Neural cell (in vitro differentiated cells): ENCODE results near the gene ST3GAL2.

Experiments used
- EP300 ChIP-seq: fragments of 450-650 bp; conservative IDR thresholded peaks from 2 replicates; pipeline ENCODE4 v1.6.1; 2014; ENCODE audit warnings: antibody characterized with exemption, mild to moderate bottlenecking, moderate library complexity; ENCODE audit not compliant: poor library complexity, severe bottlenecking
- EZH2 ChIP-seq: fragments of 200-600, 300-800 bp; shearing (Covaris generic), sonication (generic); IDR thresholded peaks from 2 replicates; pipeline ENCODE4 v1.6.1; 2014; ENCODE audit warnings: antibody characterized with exemption, low read length, borderline replicate concordance, mild to moderate bottlenecking; ENCODE audit not compliant: insufficient read depth, poor library complexity, severe bottlenecking
- MXI1 ChIP-seq: fragments of 450-650 bp; conservative IDR thresholded peaks from 2 replicates; pipeline ENCODE4 v1.6.1; 2014; ENCODE audit warnings: antibody characterized with exemption, mild to moderate bottlenecking; ENCODE audit not compliant: poor library complexity, severe bottlenecking
- POLR2AphosphoS5 ChIP-seq: IDR thresholded peaks from 2 replicates; pipeline ENCODE4 v1.6.1; 2012
- RAD21 ChIP-seq: fragments of 450-650 bp; conservative IDR thresholded peaks from 2 replicates; pipeline ENCODE4 v1.6.1; 2014; ENCODE audit warnings: antibody characterized with exemption, mild to moderate bottlenecking, moderate library complexity
- SMC3 ChIP-seq: fragments of 450-650 bp; conservative IDR thresholded peaks from 2 replicates; pipeline ENCODE4 v1.6.1; 2014; ENCODE audit warnings: antibody characterized with exemption, mild to moderate bottlenecking, moderate library complexity; ENCODE audit not compliant: poor library complexity
- TF ChIP-seq, protein P1 (sequence below): fragments of 450-650 bp; IDR thresholded peaks from 2 replicates; pipeline ENCODE4 v1.5.1; 2014; ENCODE audit warnings: antibody characterized with exemption, mild to moderate bottlenecking, moderate library complexity; ENCODE audit not compliant: poor library complexity, severe bottlenecking
- TF ChIP-seq, protein P2 (sequence below): IDR thresholded peaks from 2 replicates; pipeline ENCODE4 v1.6.1; 2012; ENCODE audit warnings: borderline replicate concordance

DNA sequence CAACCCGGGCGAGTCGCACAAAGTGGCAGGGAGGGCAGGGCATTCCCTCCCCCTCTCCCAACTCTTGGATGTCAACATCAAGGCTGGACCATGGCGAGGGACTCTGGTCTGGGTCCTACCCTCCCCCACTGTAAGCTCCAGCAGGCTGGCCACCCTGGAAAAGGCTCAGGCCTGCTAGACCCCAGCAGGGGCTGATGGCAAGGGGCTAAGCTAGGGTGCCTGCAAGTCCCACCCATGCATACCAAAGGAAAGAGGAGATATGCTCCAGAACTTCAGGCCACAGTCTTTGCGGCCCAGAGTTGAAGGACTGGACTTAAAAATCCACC lies 19.9 kb downstream of the ST3GAL2 start:
- TF ChIP-seq, protein P1, sequence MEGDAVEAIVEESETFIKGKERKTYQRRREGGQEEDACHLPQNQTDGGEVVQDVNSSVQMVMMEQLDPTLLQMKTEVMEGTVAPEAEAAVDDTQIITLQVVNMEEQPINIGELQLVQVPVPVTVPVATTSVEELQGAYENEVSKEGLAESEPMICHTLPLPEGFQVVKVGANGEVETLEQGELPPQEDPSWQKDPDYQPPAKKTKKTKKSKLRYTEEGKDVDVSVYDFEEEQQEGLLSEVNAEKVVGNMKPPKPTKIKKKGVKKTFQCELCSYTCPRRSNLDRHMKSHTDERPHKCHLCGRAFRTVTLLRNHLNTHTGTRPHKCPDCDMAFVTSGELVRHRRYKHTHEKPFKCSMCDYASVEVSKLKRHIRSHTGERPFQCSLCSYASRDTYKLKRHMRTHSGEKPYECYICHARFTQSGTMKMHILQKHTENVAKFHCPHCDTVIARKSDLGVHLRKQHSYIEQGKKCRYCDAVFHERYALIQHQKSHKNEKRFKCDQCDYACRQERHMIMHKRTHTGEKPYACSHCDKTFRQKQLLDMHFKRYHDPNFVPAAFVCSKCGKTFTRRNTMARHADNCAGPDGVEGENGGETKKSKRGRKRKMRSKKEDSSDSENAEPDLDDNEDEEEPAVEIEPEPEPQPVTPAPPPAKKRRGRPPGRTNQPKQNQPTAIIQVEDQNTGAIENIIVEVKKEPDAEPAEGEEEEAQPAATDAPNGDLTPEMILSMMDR, result no peak
- TF ChIP-seq EP300 (no peak), MXI1 (no peak), POLR2AphosphoS5 (no peak), EZH2 (no peak), RAD21 (no peak), SMC3 (no peak)
- TF ChIP-seq, protein P2, sequence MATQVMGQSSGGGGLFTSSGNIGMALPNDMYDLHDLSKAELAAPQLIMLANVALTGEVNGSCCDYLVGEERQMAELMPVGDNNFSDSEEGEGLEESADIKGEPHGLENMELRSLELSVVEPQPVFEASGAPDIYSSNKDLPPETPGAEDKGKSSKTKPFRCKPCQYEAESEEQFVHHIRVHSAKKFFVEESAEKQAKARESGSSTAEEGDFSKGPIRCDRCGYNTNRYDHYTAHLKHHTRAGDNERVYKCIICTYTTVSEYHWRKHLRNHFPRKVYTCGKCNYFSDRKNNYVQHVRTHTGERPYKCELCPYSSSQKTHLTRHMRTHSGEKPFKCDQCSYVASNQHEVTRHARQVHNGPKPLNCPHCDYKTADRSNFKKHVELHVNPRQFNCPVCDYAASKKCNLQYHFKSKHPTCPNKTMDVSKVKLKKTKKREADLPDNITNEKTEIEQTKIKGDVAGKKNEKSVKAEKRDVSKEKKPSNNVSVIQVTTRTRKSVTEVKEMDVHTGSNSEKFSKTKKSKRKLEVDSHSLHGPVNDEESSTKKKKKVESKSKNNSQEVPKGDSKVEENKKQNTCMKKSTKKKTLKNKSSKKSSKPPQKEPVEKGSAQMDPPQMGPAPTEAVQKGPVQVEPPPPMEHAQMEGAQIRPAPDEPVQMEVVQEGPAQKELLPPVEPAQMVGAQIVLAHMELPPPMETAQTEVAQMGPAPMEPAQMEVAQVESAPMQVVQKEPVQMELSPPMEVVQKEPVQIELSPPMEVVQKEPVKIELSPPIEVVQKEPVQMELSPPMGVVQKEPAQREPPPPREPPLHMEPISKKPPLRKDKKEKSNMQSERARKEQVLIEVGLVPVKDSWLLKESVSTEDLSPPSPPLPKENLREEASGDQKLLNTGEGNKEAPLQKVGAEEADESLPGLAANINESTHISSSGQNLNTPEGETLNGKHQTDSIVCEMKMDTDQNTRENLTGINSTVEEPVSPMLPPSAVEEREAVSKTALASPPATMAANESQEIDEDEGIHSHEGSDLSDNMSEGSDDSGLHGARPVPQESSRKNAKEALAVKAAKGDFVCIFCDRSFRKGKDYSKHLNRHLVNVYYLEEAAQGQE, result no peak
